K562 (cell line): ENCODE measurements around the gene PAQR4. TPM values are rescaled to one million over a fixed set of nuclear protein-coding genes. Genes with fewer than 3 reads are reported as not detected.

Source experiments
- ATAC-seq: fragments of 200-7000 bp; cut with Tn5 transposase; 3 replicates; pipeline ENCODE4 v1.9.1; 2020; ENCODE audit warnings: moderate library complexity
- BruUV-seq: library from RNA; stranded (reverse); fragments of 400-500 nt; replicated peaks from 2 replicates; lab custom pipeline; 2021; lab: Mats Ljungman, UMichigan
- CTCF ChIA-PET: fragments of 300-600 bp; formaldehyde crosslinking; extraction: SDS; loops from one replicate; lab custom pipeline; 2021; ENCODE audit warnings: low intra/inter-chr PET ratio; lab: Yijun Ruan, JAX
- POLR2A ChIA-PET: fragments of 300-600, 350-650 bp; sonication (Branson Sonifier 250); formaldehyde crosslinking; extraction: SDS; loops from one replicate; lab custom pipeline; 2021; ENCODE audit warnings: antibody characterized with exemption, inconsistent platforms; lab: Yijun Ruan, JAX
- DNase-seq, 4 experiments: peaks; one replicate each; pipeline versions ENCODE4 v3.0.0 to v3.0.0-alpha.2; 2011 to 2018; ENCODE audit warnings: low spot score in 3 of 4, mixed read lengths in 3 of 4; ENCODE audit errors: extremely low read depth in 1 of 4
- FAIRE-seq: peaks from 2 replicates; lab custom pipeline; 2011; peaks lifted over from hg19 to GRCh38; lab: Jason Lieb, UNC
- H2AFZ ChIP-seq: 2 replicates; pipeline ENCODE4 v1.6.0; 2011; ENCODE audit warnings: low read depth, low read length, control low read depth, inconsistent platforms
- H3K27ac ChIP-seq: fragments of 200-600 bp; 3 replicates; pipeline ENCODE4 v1.8.0; 2011; ENCODE audit warnings: low read depth, mild to moderate bottlenecking, control low read depth, inconsistent platforms, low read length, moderate library complexity, mixed read lengths; ENCODE audit errors: extremely low read depth
- H3K27me3 ChIP-seq, 2 experiments: fragments of 300-600 bp in 1 of 2; 2 replicates in 1 of 2; 3 replicates in 1 of 2; pipeline versions ENCODE4 v1.6.0 to v1.8.0; 2011; ENCODE audit warnings: inconsistent platforms in 2 of 2, low read length in 2 of 2, mild to moderate bottlenecking in 1 of 2, mixed read lengths in 1 of 2, moderate library complexity in 1 of 2; ENCODE audit not compliant: control insufficient read depth in 2 of 2, insufficient read depth in 2 of 2
- H3K36me3 ChIP-seq: fragments of 300-600 bp; 3 replicates; pipeline ENCODE4 v1.8.0; 2011; ENCODE audit warnings: mild to moderate bottlenecking, low read length, inconsistent platforms; ENCODE audit not compliant: control insufficient read depth, insufficient read depth
- H3K4me1 ChIP-seq, 2 experiments: fragments of 200-600 bp in 1 of 2; replicated peaks in 1 of 2; 2 replicates in 1 of 2; 3 replicates in 1 of 2; pipeline versions ENCODE4 v1.5.1 to v1.8.0; 2011; ENCODE audit warnings: inconsistent platforms in 2 of 2, low read length in 2 of 2, mild to moderate bottlenecking in 1 of 2, mixed read lengths in 1 of 2, moderate library complexity in 1 of 2; ENCODE audit not compliant: control insufficient read depth in 2 of 2, insufficient read depth in 2 of 2
- H3K4me2 ChIP-seq: 2 replicates; pipeline ENCODE4 v1.6.1; 2011; ENCODE audit warnings: low read length, control low read depth, inconsistent platforms, mixed read lengths; ENCODE audit not compliant: insufficient read depth
- H3K4me3 ChIP-seq: fragments of 200-600 bp; sonication (generic), shearing (Covaris generic); 2 replicates; pipeline ENCODE4 v1.5.1; 2016; ENCODE audit warnings: control low read depth, inconsistent platforms
- H3K79me2 ChIP-seq: fragments of 200-600 bp; 3 replicates; pipeline ENCODE4 v1.8.0; 2011; ENCODE audit warnings: low read length, inconsistent platforms; ENCODE audit not compliant: control insufficient read depth, insufficient read depth
- H3K9ac ChIP-seq, 2 experiments: 2 replicates each; pipeline versions ENCODE4 v1.6.0 to v1.6.1; 2011; ENCODE audit warnings: low read depth in 2 of 2, low read length in 2 of 2, control low read depth in 1 of 2, inconsistent platforms in 1 of 2, mild to moderate bottlenecking in 1 of 2, mixed read lengths in 1 of 2; ENCODE audit not compliant: insufficient read depth in 1 of 2
- H3K9me1 ChIP-seq: one replicate; pipeline ENCODE4 v1.6.0; 2011; ENCODE audit warnings: inconsistent platforms, mild to moderate bottlenecking, low read length, moderate library complexity; ENCODE audit not compliant: control insufficient read depth, insufficient read depth
- H3K9me3 ChIP-seq: replicated peaks from 2 replicates; pipeline ENCODE4 v1.5.1; 2011; ENCODE audit warnings: low read depth, low read length, inconsistent platforms; ENCODE audit not compliant: control insufficient read depth, insufficient read depth
- H4K20me1 ChIP-seq: replicated peaks from 2 replicates; pipeline ENCODE4 v1.6.1; 2011; ENCODE audit warnings: low read length, inconsistent platforms, mixed read lengths; ENCODE audit not compliant: control insufficient read depth, insufficient read depth
- ARNT ChIP-seq, 2 experiments: fragments of 450-650 bp; IDR thresholded peaks; 2 replicates each; pipeline ENCODE4 v1.6.1; 2016; ENCODE audit warnings: mild to moderate bottlenecking in 1 of 2
- EGR1 ChIP-seq: fragments of 450-650 bp; conservative IDR thresholded peaks from 2 replicates; pipeline ENCODE4 v1.6.1; 2017; ENCODE audit warnings: mild to moderate bottlenecking
- POLR2G ChIP-seq: fragments of 200-400 bp; formaldehyde crosslinking; IDR thresholded peaks from 2 replicates; pipeline ENCODE4 v1.6.1; 2017; ENCODE audit warnings: low read depth, mild to moderate bottlenecking, antibody characterized with exemption, low read length, moderate library complexity
- TCF7 ChIP-seq: sonication (generic); IDR thresholded peaks from 2 replicates; pipeline ENCODE4 v1.6.1; 2016; ENCODE audit warnings: antibody characterized with exemption, borderline replicate concordance
- YY1 ChIP-seq, 3 experiments: IDR thresholded peaks; 2 replicates each; pipeline ENCODE4 v1.6.1; 2011; ENCODE audit warnings: low read length in 2 of 3, mild to moderate bottlenecking in 2 of 3, moderate library complexity in 2 of 3, borderline replicate concordance in 1 of 3, control low read depth in 1 of 3, low read depth in 1 of 3; ENCODE audit not compliant: insufficient read depth in 3 of 3, insufficient replicate concordance in 2 of 3, control insufficient read depth in 1 of 3, insufficient read length in 1 of 3; ENCODE audit errors: extremely low read depth in 1 of 3
- ZBTB33 ChIP-seq: sonication (generic); formaldehyde crosslinking; IDR thresholded peaks from 2 replicates; pipeline ENCODE4 v1.8.1; 2023; ENCODE audit warnings: mild to moderate bottlenecking, missing genetic modification reagents
- WGBS: fragments of 100-300 bp; shearing (Covaris generic); methylation state at CpG from one replicate; pipeline ENCODE4 v1.1.6; 2016; ENCODE audit warnings: low coverage, mixed read lengths; ENCODE audit not compliant: insufficient coverage; ENCODE audit errors: missing lambda C conversion rate; 5-methylcytosine and 5-hydroxymethylcytosine counted together
- in situ Hi-C: fragments of 300-500 bp; cut with MboI; formaldehyde crosslinking; loops from 4 replicates; pipeline ENCODE4 v1.15.0; 2018; ENCODE audit warnings: inconsistent platforms, mixed read lengths
- intact Hi-C: fragments of 100-400 bp; cut with micrococcal nuclease; formaldehyde crosslinking; loops from 2 replicates; pipeline ENCODE4 v1.14.2; 2022
- polyA plus RNA-seq, 8 experiments: library from polyadenylated mRNA; depleted of rRNA in 4 of 8; stranded (reverse) in 5 of 8; unstranded in 3 of 8; fragments of >200 nt; fragmentation: Nextera tagmentation in 2 of 8; fragmentation: Illumina TruSeq in 1 of 8; extraction: Ambion mirVana in 2 of 8; extraction: Trizol in 1 of 8; gene quantifications; 2 replicates each; pipeline versions ENCODE4 v1.2.1 to v1.2.3, GENCODE V29; 2011 to 2014; ENCODE audit warnings: inconsistent platforms in 1 of 8, missing spikeins in 1 of 8
- total RNA-seq, 7 experiments: library from RNA; depleted of rRNA in 6 of 7; stranded (reverse); fragments of >200 nt in 6 of 7; fragmentation: Illumina TruSeq in 2 of 7; extraction: Trizol in 2 of 7; gene quantifications; 2 replicates each; pipeline versions ENCODE4 v1.2.1 to v1.2.3, GENCODE V29; 2011 to 2021; ENCODE audit warnings: low replicate concordance in 1 of 7

PAQR4 gene
- total and polyA plus RNA-seq, 9 of the 15 experiments (the other 6 are each of a cell fraction or from before 2014, with no cell fraction given) = 0.62 to 40.4 (median 19.5) TPM

DNA sequence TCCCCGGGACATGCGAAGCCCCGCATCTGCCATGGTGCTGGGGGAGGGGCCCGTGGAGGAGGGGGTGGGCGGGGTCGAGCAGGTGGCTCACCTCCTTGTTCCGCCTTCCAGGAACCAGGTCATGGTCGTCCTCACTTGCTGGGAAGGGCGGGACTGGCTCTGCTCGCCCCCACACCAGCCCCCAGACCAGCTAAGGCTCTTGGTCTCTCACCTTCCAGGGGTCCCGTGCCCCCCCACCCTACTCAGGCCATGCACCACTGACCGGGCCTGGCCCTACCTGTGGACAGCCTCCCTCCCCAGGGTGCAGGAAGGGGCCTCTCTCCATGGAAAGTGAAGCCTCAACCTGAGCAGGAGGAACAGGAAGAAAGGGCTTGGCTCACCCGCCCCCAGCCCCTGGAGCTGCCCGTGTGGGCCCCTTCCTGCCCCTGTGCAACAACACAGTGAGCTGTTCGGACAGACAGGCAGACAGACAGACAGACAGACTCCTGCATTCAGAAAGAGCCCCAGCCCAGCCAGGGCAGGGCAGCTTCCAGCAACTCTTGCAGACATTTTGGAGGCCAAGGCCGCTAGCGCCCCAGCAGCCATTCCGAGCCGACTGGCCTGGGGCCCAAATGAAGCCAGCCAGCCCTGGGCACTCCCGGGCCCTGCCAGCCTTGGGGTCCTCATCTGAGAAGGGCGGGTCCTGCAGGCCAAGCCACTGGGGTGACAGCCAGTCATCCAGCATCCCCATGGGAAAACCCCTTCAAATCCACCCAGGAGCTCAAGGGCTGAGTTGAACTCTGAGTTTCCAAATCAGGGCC, 13.2 kb upstream of the PAQR4 start:
- BruUV-seq = no TSS peak
- Histone ChIP-seq H3K4me1 (peaks cover 0 to 47% of the 10 kb centered on the region in 2 experiments; a peak in 3 of 5 replicates), H2AFZ (no peak overlapping the region), H3K36me3 (no peaks in the 10 kb centered on the region), H3K9me1 (no peaks in the 10 kb centered on the region), H4K20me1 (peaks cover 1% of the 10 kb centered on the region; the same call in 1 of the 2 replicates), H3K4me3 (no peak overlapping the region), H3K79me2 (no peaks in the 10 kb centered on the region), H3K9me3 (no peaks in the 10 kb centered on the region), H3K9ac (peak overlapping the region in 1 of 2 experiments; percentile 68; a peak in 2 of 4 replicates), H3K27ac (no peak overlapping the region), H3K4me2 (no peak overlapping the region), H3K27me3 (peaks cover 12 to 32% of the 10 kb centered on the region in 2 experiments)
- ATAC-seq (no peak), DNase-seq (no peak), FAIRE-seq (no peak)
- TF ChIP-seq YY1 (IDR thresholded peaks at IDR 0.05; ENCODE audit: borderline replicate concordance in 1 of 3, control insufficient read depth in 1 of 3, extremely low read depth in 1 of 3, insufficient read depth in 3 of 3, insufficient read length in 1 of 3, insufficient replicate concordance in 2 of 3, low read depth in 1 of 3, low read length in 2 of 3) (peak in 1 of 3 experiments; percentile 51), POLR2G (0 out of 2 replicates have a peak, but pooled peaks have one; percentile 27), EGR1 (0 out of 2 replicates have a peak, but pooled peaks have one; percentile 3), ZBTB33 (peak; percentile 24), TCF7 (no peak), ARNT (IDR thresholded peaks at IDR 0.05) (no peak)
- in situ Hi-C loops (no loop called here), intact Hi-C loops (no loop called here)
- ChIA-PET POLR2A (interaction anchor here (0.6 to 1.4 kb wide), 6 partner anchors 10 to 20 kb away, joined by 3 to 7 read pairs (median 3); partner anchors contain the start of gene PAQR4), CTCF (no interaction called here)
- WGBS = 39% methylated on average over 12 of the region's 21 CpGs
